ENCODE data around the gene PITX2. TPM values are rescaled to one million over a fixed set of nuclear protein-coding genes. Genes with fewer than 3 reads are reported as not detected.

Gene PITX2
- total RNA-seq, 4 donors from 2014 or later: not detected

- Histone ChIP-seq H3K4me3 (no peak overlapping the region), H3K36me3 (no peaks in the 10 kb centered on the region), H3K27me3 (peaks cover 0 to 11% of the 10 kb centered on the region in 2 donors), H3K9me3 (peaks cover 0 to 1% (median 0%) of the 10 kb centered on the region in 4 donors), H3K4me1 (no peaks in the 10 kb centered on the region), H3K27ac (no peak overlapping the region)
- DNase-seq (ENCODE audit: low spot score in 2 of 2): no peak
- WGBS, 2 donors: 61 to 66% methylated on average over 6 of the region's 6 CpGs
- no peak for TF ChIP-seq EP300 (IDR thresholded peaks at IDR 0.05)
- TF ChIP-seq, protein P1, sequence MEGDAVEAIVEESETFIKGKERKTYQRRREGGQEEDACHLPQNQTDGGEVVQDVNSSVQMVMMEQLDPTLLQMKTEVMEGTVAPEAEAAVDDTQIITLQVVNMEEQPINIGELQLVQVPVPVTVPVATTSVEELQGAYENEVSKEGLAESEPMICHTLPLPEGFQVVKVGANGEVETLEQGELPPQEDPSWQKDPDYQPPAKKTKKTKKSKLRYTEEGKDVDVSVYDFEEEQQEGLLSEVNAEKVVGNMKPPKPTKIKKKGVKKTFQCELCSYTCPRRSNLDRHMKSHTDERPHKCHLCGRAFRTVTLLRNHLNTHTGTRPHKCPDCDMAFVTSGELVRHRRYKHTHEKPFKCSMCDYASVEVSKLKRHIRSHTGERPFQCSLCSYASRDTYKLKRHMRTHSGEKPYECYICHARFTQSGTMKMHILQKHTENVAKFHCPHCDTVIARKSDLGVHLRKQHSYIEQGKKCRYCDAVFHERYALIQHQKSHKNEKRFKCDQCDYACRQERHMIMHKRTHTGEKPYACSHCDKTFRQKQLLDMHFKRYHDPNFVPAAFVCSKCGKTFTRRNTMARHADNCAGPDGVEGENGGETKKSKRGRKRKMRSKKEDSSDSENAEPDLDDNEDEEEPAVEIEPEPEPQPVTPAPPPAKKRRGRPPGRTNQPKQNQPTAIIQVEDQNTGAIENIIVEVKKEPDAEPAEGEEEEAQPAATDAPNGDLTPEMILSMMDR (IDR thresholded peaks at IDR 0.05): no peak
- TF ChIP-seq POLR2A (IDR thresholded peaks at IDR 0.05): no peak
Observed at GRCh38 chr4:110653321-110654253, 30.7 kb upstream of the PITX2 start.

DNA sequence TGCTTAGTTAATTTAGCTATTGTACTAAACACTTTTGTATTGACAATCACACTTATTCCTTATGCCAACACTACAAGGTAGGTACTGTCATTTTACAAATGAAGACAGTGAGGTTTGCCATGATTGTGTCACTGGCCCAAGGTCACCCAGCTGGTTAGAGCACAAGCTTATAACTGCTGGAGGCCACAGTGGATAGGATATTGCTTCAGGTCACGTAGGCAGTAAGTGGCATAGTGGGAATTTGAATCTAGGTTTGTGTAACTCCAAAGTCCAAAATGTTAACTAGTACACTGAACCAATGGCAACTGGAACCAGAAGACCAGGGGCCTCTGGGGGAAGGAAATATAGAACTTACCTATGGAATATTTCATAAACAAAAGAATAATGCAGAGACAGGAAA is 21.1 kb upstream of the PITX2 start:
- TF ChIP-seq, protein P1 (IDR thresholded peaks at IDR 0.05): no peak
- TF ChIP-seq EP300 (IDR thresholded peaks at IDR 0.05) (no peak), POLR2A (IDR thresholded peaks at IDR 0.05) (no peak)
- H3K27me3 ChIP-seq: peaks cover 0 to 67% of the 10 kb centered on the region in 2 donors
- 65 to 81% methylated on average over 1 of the region's 1 CpG for WGBS, 2 donors
- H3K4me1 ChIP-seq: no peaks in the 10 kb centered on the region
- no peak overlapping the region for H3K27ac ChIP-seq
- no peak for DNase-seq (ENCODE audit: low spot score in 2 of 2)
- H3K36me3 ChIP-seq: no peaks in the 10 kb centered on the region
- H3K4me3 ChIP-seq: no peak overlapping the region
- no peaks in the 10 kb centered on the region for H3K9me3 ChIP-seq

DNA sequence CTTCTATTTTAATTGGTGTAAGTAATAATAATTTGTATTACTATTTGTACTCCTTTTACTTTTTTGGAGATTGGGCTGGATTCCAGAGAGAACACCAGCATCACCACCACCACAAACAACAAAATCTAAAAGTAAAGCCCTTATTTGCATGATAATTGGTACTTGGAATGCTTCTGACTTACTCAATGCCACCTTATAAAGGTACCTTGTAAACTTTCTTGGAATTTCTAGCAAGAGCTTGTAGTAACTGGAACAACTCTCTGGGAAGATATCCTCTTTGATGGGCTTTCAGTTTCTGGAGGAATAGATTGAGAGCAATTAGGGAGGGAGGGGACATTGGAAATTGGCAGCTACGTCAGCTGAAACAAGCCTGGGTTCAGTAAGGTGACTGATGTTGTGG is 20.2 kb upstream of the PITX2 start:
- H3K4me1 ChIP-seq: no peaks in the 10 kb centered on the region
- 65 to 67% methylated on average over 1 of the region's 1 CpG for WGBS, 2 donors
- TF ChIP-seq, protein P1 (IDR thresholded peaks at IDR 0.05): no peak
- TF ChIP-seq POLR2A (IDR thresholded peaks at IDR 0.05) (no peak), EP300 (IDR thresholded peaks at IDR 0.05) (no peak)
- no peak for DNase-seq (ENCODE audit: low spot score in 2 of 2)
- no peaks in the 10 kb centered on the region for H3K36me3 ChIP-seq
- no peak overlapping the region for H3K4me3 ChIP-seq
- no peak overlapping the region for H3K27ac ChIP-seq
- H3K9me3 ChIP-seq: no peaks in the 10 kb centered on the region
- H3K27me3 ChIP-seq: peaks cover 0 to 76% of the 10 kb centered on the region in 2 donors

DNA sequence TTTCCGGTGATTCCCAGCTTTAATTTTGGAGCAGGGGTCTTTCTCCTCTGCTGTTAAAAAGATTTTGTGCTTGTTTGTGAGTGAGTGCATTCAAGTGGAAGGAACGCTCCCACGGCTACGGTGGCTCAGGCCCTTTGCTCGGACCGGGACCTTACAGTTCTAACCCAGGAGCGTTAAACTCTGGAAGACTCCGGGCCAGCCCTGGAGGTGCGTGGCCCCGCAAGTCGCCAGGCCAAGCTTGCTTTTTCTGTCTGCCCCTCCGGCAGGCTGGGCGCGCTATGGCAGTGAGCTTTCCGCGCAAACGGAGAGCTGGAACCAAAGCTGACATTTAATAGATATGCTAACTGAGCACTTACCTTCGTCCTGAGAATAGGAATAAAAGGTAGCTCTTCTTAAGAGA is 18.3 kb upstream of the PITX2 start:
- Histone ChIP-seq H3K4me1 (peaks cover 0 to 15% (median 6%) of the 10 kb centered on the region in 4 donors), H3K36me3 (no peaks in the 10 kb centered on the region), H3K27me3 (peaks cover 0 to 95% of the 10 kb centered on the region in 2 donors), H3K9me3 (no peaks in the 10 kb centered on the region), H3K27ac (no peak overlapping the region), H3K4me3 (no peak overlapping the region)
- TF ChIP-seq EP300 (IDR thresholded peaks at IDR 0.05): no peak
- TF ChIP-seq, protein P1 (IDR thresholded peaks at IDR 0.05): no peak
- no peak for DNase-seq (ENCODE audit: low spot score in 2 of 2)
- 3 to 8% methylated on average over 18 of the region's 18 CpGs for WGBS, 2 donors

DNA sequence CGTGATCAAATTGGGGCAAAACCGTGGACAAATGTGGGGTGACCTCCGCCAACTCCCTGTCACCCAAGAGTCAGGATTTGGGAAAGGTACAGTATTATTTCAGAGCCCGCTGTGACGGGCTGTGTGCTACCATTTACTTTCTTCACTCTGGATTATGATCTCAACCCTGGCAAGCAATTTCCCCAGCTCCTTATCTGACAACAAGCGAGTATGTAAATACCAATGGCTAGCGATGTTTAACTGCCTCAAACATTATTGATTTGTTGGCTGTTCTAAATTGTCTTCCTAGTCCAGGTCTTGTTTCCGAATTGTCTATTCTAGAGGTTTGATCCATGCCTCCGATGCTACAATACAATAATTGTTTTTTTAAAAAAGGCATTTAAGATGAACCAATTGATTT is 17.7 kb upstream of the PITX2 start:
- Histone ChIP-seq H3K36me3 (no peaks in the 10 kb centered on the region), H3K4me3 (no peak overlapping the region), H3K4me1 (peaks cover 0 to 15% (median 6%) of the 10 kb centered on the region in 4 donors), H3K27ac (no peak overlapping the region), H3K9me3 (no peaks in the 10 kb centered on the region), H3K27me3 (peaks cover under 1 to 100% of the 10 kb centered on the region in 2 donors)
- no peak for DNase-seq (ENCODE audit: low spot score in 2 of 2)
- TF ChIP-seq, protein P1 (IDR thresholded peaks at IDR 0.05): no peak
- no peak for TF ChIP-seq POLR2A (IDR thresholded peaks at IDR 0.05)
- no peak for TF ChIP-seq EP300 (IDR thresholded peaks at IDR 0.05)
- 9 to 11% methylated on average over 9 of the region's 9 CpGs for WGBS, 2 donors
